ENCODE data around the gene PEA15. TPM values are rescaled to one million over a fixed set of nuclear protein-coding genes. Genes with fewer than 3 reads are reported as not detected.

The PEA15 gene
- total and polyA plus RNA-seq, 9 of the 15 experiments (the other 6 are each of a cell fraction or from before 2014, with no cell fraction given) = 8.2 to 175 (median 35.4) TPM

GRCh38 chr1:160157174-160157573 is 48.0 kb upstream of the PEA15 start (continued):
- TF ChIP-seq UBTF (IDR thresholded peaks at IDR 0.05; ENCODE audit: borderline replicate concordance in 1 of 2, low read depth in 2 of 2, low read length in 2 of 2) (no peak), TCF7L2 (IDR thresholded peaks at IDR 0.05; ENCODE audit: low read depth, low read length) (no peak), PTRF (tag; IDR thresholded peaks at IDR 0.05) (no peak)

DNA sequence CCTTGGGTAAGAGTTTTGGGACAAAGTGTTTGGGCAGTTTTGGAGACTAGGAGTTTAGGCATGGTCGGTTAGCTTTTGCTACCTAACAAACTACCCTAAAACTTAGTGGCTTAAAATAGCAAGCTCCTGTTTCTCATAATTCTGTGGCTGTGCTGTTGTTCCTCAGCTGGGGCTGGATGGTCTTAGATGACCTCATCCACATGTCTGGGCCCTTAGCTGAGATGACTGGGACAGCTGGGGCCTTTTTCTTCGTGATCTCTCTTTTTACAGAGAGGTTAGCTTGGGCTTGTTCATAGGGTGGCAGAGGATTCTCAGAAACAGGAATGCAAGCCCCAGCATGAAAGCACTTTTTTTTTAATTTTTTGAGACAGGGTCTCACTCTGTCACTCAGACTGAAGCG is 47.2 kb upstream of the PEA15 start:
- ATAC-seq (no peak), DNase-seq (ENCODE audit: extremely low read depth in 1 of 4, low spot score in 3 of 4) (no peak), FAIRE-seq (no peak)
- Histone ChIP-seq H4K20me1 (replicated peaks; ENCODE audit: control insufficient read depth, insufficient read depth, low read length) (no peaks in the 10 kb centered on the region), H3K4me2 (ENCODE audit: insufficient read depth, low read length) (no peak overlapping the region), H3K4me3 (no peak overlapping the region), H3K9me1 (ENCODE audit: control insufficient read depth, insufficient read depth, low read length) (no peaks in the 10 kb centered on the region), H3K79me2 (ENCODE audit: control insufficient read depth, insufficient read depth, low read length) (no peaks in the 10 kb centered on the region), H3K4me1 (replicated peaks in 1 of 2; ENCODE audit: control insufficient read depth in 2 of 2, insufficient read depth in 2 of 2, low read length in 2 of 2) (no peaks in the 10 kb centered on the region), H3K27me3 (ENCODE audit: control insufficient read depth in 2 of 2, insufficient read depth in 2 of 2, low read length in 2 of 2) (peaks cover 3 to 18% of the 10 kb centered on the region in 2 experiments; a peak in 3 of 5 replicates), H3K9ac (ENCODE audit: insufficient read depth in 1 of 2, low read depth in 2 of 2, low read length in 2 of 2) (no peak overlapping the region), H3K9me3 (replicated peaks; ENCODE audit: control insufficient read depth, insufficient read depth, low read depth, low read length) (no peaks in the 10 kb centered on the region), H3K36me3 (ENCODE audit: control insufficient read depth, insufficient read depth, low read length) (no peaks in the 10 kb centered on the region), H2AFZ (ENCODE audit: low read depth, low read length) (no peak overlapping the region), H3K27ac (ENCODE audit: extremely low read depth, low read depth, low read length) (no peak overlapping the region)
- ChIA-PET POLR2A (no interaction called here), CTCF (ENCODE audit: low intra/inter-chr PET ratio) (no interaction called here)
- 0% methylated on average over 3 of the region's 3 CpGs for WGBS (ENCODE audit: insufficient coverage, low coverage, missing lambda C conversion rate)
- in situ Hi-C loops (cut with MboI) (no loop called here), intact Hi-C loops (cut with micrococcal nuclease) (no loop called here)
- BruUV-seq (replicated peaks) = no TSS peak
- TF ChIP-seq EGR1 (conservative IDR thresholded peaks at IDR 0.05) (no peak), MAZ (CRISPR knock-in tag; conservative IDR thresholded peaks at IDR 0.05 in 1 of 2, IDR thresholded peaks at IDR 0.05 in 1 of 2) (no peak), ZKSCAN3 (CRISPR knock-in tag; IDR thresholded peaks at IDR 0.05) (no peak), RBFOX2 (IDR thresholded peaks at IDR 0.05; ENCODE audit: low read depth, low read length) (no peak), HINFP (tag; conservative IDR thresholded peaks at IDR 0.05; ENCODE audit: low read depth) (no peak), DEAF1 (CRISPR knock-in tag; IDR thresholded peaks at IDR 0.05) (no peak), ZNF764 (CRISPR knock-in tag; IDR thresholded peaks at IDR 0.05; ENCODE audit: low read depth) (no peak), FOSL1 (tag; conservative IDR thresholded peaks at IDR 0.05) (no peak), FUS (optimal IDR thresholded peaks at IDR 0.05; ENCODE audit: low read depth, low read length) (no peak)
- TF ChIP-seq, protein P1, sequence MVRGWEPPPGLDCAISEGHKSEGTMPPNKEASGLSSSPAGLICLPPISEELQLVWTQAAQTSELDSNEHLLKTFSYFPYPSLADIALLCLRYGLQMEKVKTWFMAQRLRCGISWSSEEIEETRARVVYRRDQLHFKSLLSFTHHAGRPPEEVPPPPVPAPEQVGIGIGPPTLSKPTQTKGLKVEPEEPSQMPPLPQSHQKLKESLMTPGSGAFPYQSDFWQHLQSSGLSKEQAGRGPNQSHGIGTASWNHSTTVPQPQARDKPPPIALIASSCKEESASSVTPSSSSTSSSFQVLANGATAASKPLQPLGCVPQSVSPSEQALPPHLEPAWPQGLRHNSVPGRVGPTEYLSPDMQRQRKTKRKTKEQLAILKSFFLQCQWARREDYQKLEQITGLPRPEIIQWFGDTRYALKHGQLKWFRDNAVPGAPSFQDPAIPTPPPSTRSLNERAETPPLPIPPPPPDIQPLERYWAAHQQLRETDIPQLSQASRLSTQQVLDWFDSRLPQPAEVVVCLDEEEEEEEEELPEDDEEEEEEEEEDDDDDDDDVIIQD (CRISPR knock-in tag; IDR thresholded peaks at IDR 0.05) = no peak
